ENCODE measurements around the gene GPC6.

GPC6 gene

GRCh38 chr13:93368718-93369117 lies 142.1 kb downstream of the GPC6 start:
- DNase-seq (ENCODE audit: low read depth in 2 of 2): no peak

- DNase-seq (ENCODE audit: low read depth in 2 of 2): no peak
These were observed 146.2 kb downstream of the GPC6 start for GRCh38 chr13:93372856-93373255.

- no peak for DNase-seq (ENCODE audit: low read depth in 2 of 2)
These were observed 148.9 kb downstream of the GPC6 start for GRCh38 chr13:93375491-93375890.

GRCh38 chr13:93377196-93377595 lies 150.6 kb downstream of the GPC6 start:
- DNase-seq (ENCODE audit: low read depth in 2 of 2): no peak

GRCh38 chr13:93378184-93378583 lies 151.6 kb downstream of the GPC6 start:
- no peak for DNase-seq (ENCODE audit: low read depth in 2 of 2)

GRCh38 chr13:93386116-93386515 lies 159.5 kb downstream of the GPC6 start:
- DNase-seq (ENCODE audit: low read depth in 2 of 2): no peak

GRCh38 chr13:93388701-93389100 lies 162.1 kb downstream of the GPC6 start:
- no peak for DNase-seq (ENCODE audit: low read depth in 2 of 2)

- DNase-seq (ENCODE audit: low read depth in 2 of 2): no peak
These were observed 171.0 kb downstream of the GPC6 start for GRCh38 chr13:93397619-93398018.

GRCh38 chr13:93398167-93399035 lies 171.8 kb downstream of the GPC6 start:
- DNase-seq (ENCODE audit: low read depth in 2 of 2): no peak

- DNase-seq (ENCODE audit: low read depth in 2 of 2): no peak
These were observed 172.6 kb downstream of the GPC6 start for GRCh38 chr13:93399212-93399611.

GRCh38 chr13:93406136-93406535 lies 179.5 kb downstream of the GPC6 start:
- no peak for DNase-seq (ENCODE audit: low read depth in 2 of 2)

GRCh38 chr13:93407551-93407950 lies 180.9 kb downstream of the GPC6 start:
- DNase-seq (ENCODE audit: low read depth in 2 of 2): no peak

- no peak for DNase-seq (ENCODE audit: low read depth in 2 of 2)
These were observed 182.4 kb downstream of the GPC6 start for GRCh38 chr13:93409001-93409400.

- DNase-seq (ENCODE audit: low read depth in 2 of 2): no peak
These were observed 183.2 kb downstream of the GPC6 start for GRCh38 chr13:93409816-93410215.

- DNase-seq (ENCODE audit: low read depth in 2 of 2): no peak
These were observed 184.6 kb downstream of the GPC6 start for GRCh38 chr13:93411186-93411680.

- DNase-seq (ENCODE audit: low read depth in 2 of 2): no peak
These were observed 186.1 kb downstream of the GPC6 start for GRCh38 chr13:93412676-93413075.

- DNase-seq (ENCODE audit: low read depth in 2 of 2): no peak
These were observed 187.5 kb downstream of the GPC6 start for GRCh38 chr13:93413972-93414717.

- DNase-seq (ENCODE audit: low read depth in 2 of 2): no peak
These were observed 190.2 kb downstream of the GPC6 start for GRCh38 chr13:93416736-93417355.

GRCh38 chr13:93418398-93418797 lies 191.8 kb downstream of the GPC6 start:
- no peak for DNase-seq (ENCODE audit: low read depth in 2 of 2)

- DNase-seq (ENCODE audit: low read depth in 2 of 2): no peak
These were observed 193.6 kb downstream of the GPC6 start for GRCh38 chr13:93420206-93420605.

GRCh38 chr13:93420887-93421286 lies 194.3 kb downstream of the GPC6 start:
- DNase-seq (ENCODE audit: low read depth in 2 of 2): no peak

- no peak for DNase-seq (ENCODE audit: low read depth in 2 of 2)
These were observed 196.5 kb downstream of the GPC6 start for GRCh38 chr13:93422980-93423543.
